PC-3 (cell line): Measurements from ENCODE around the gene CPO. TPM values are rescaled to one million over a fixed set of nuclear protein-coding genes. Genes with fewer than 3 reads are reported as not detected.
A peak's percentile ranks its signal among the peaks of the same experiment; 100 is the strongest.

Experiments used
- ATAC-seq: fragments of 200-7000 bp; cut with Tn5 transposase; 2 replicates; pipeline ENCODE4 v1.9.1; 2020; ENCODE audit warnings: mild to moderate bottlenecking, moderate library complexity
- BruUV-seq: library from RNA; stranded (reverse); fragments of 400-500 nt; replicated peaks from 2 replicates; lab custom pipeline; 2021; lab: Mats Ljungman, UMichigan
- CTCF ChIA-PET: fragments of 300-600 bp; sonication (Branson Sonifier 250); formaldehyde crosslinking; loops from one replicate; lab custom pipeline; 2022; ENCODE audit warnings: antibody characterized with exemption; lab: Charles Lee
- POLR2A ChIA-PET: fragments of 300-600 bp; sonication (Branson Sonifier 250); formaldehyde crosslinking; loops from one replicate; lab custom pipeline; 2022; ENCODE audit warnings: antibody characterized with exemption; ENCODE audit not compliant: unreplicated experiment; lab: Charles Lee
- DNase-seq: peaks from one replicate; pipeline ENCODE4 v3.0.0-alpha.2; 2015
- H2AFZ ChIP-seq: fragments of 300-600 bp; sonication (generic); 2 replicates; pipeline ENCODE4 v1.6.0; 2016; ENCODE audit warnings: antibody characterized with exemption, low read length
- H3F3A ChIP-seq: fragments of 300-600 bp; sonication (generic); one replicate; pipeline ENCODE4 v1.6.0; 2017; ENCODE audit warnings: antibody characterized with exemption, low read length, control low read depth, mild to moderate bottlenecking; ENCODE audit not compliant: unreplicated experiment
- H3K27ac ChIP-seq: fragments of 300-600 bp; sonication (generic); 2 replicates; pipeline ENCODE4 v1.5.1; 2016; ENCODE audit warnings: mild to moderate bottlenecking, low read length
- H3K27me3 ChIP-seq: fragments of 300-600 bp; sonication (generic); 2 replicates; pipeline ENCODE4 v1.6.1; 2016; ENCODE audit warnings: low read length, mixed read lengths
- H3K36me3 ChIP-seq: fragments of 300-600 bp; sonication (generic); 2 replicates; pipeline ENCODE4 v1.6.1; 2016; ENCODE audit warnings: low read depth, mixed run types, low read length, mixed read lengths
- H3K4me1 ChIP-seq: fragments of 300-600 bp; sonication (generic); 2 replicates; pipeline ENCODE4 v1.5.1; 2016; ENCODE audit warnings: low read length; ENCODE audit not compliant: insufficient read depth
- H3K4me2 ChIP-seq: fragments of 300-600 bp; sonication (generic); 2 replicates; pipeline ENCODE4 v1.6.0; 2016; ENCODE audit warnings: low read length
- H3K4me3 ChIP-seq: fragments of 300-600 bp; sonication (generic); 2 replicates; pipeline ENCODE4 v1.5.1; 2016; ENCODE audit warnings: mild to moderate bottlenecking, low read length, mixed read lengths
- H3K79me2 ChIP-seq: fragments of 300-600 bp; sonication (generic); 2 replicates; pipeline ENCODE4 v1.6.1; 2017; ENCODE audit warnings: low read length, mixed read lengths
- H3K9ac ChIP-seq: fragments of 300-600 bp; sonication (generic); 2 replicates; pipeline ENCODE4 v1.6.0; 2016; ENCODE audit warnings: mild to moderate bottlenecking, low read length
- H3K9me2 ChIP-seq: fragments of 300-600 bp; sonication (generic); replicated peaks from 2 replicates; pipeline ENCODE4 v1.6.1; 2016; ENCODE audit warnings: mixed run types, low read length, mixed read lengths
- H3K9me3 ChIP-seq: fragments of 300-600 bp; sonication (generic); 2 replicates; pipeline ENCODE4 v1.6.1; 2016; ENCODE audit warnings: low read length, mixed read lengths
- H4K20me1 ChIP-seq: fragments of 300-600 bp; sonication (generic); 2 replicates; pipeline ENCODE4 v1.6.1; 2016; ENCODE audit warnings: low read length, mixed read lengths
- EZH2 ChIP-seq: fragments of 300-600 bp; sonication (generic); IDR thresholded peaks from one replicate; pipeline ENCODE4 v1.6.1; 2017; ENCODE audit warnings: antibody characterized with exemption, mild to moderate bottlenecking, low read length; ENCODE audit not compliant: unreplicated experiment
- EZH2phosphoT487 ChIP-seq: fragments of 300-600 bp; sonication (generic); IDR thresholded peaks from 2 replicates; pipeline ENCODE4 v1.6.1; 2018; ENCODE audit warnings: mild to moderate bottlenecking, antibody characterized with exemption, low read length, borderline replicate concordance
- intact Hi-C: fragments of 100-400 bp; cut with micrococcal nuclease; formaldehyde crosslinking; loops from 2 replicates; pipeline ENCODE4 v1.9.0; 2023
- total RNA-seq: library from RNA; depleted of rRNA; stranded (reverse); fragments of >200 nt; gene quantifications from 2 replicates; pipeline ENCODE4 v1.2.3, GENCODE V29; 2014
- TF ChIP-seq, protein P1 (sequence below): fragments of 300-600 bp; sonication (generic); conservative IDR thresholded peaks from 2 replicates; pipeline ENCODE4 v1.5.1; 2017; ENCODE audit warnings: antibody characterized with exemption, low read depth, mild to moderate bottlenecking, low read length

The CPO gene
- total RNA-seq, 1 experiment from 2014 or later: not detected

GRCh38 chr2:206983161-206983859 is 44.0 kb downstream of the CPO start:
- Histone ChIP-seq H3K27me3 (no peaks in the 10 kb centered on the region), H3K4me2 (peak overlapping the region; percentile 45), H3K9me2 (no peaks in the 10 kb centered on the region), H3K4me3 (no peak overlapping the region), H3F3A (no peaks in the 10 kb centered on the region), H2AFZ (peak overlapping the region; percentile 29; the same call in 1 of the 2 replicates), H3K36me3 (no peaks in the 10 kb centered on the region), H3K9me3 (no peaks in the 10 kb centered on the region), H3K27ac (peak overlapping the region; percentile 48), H3K9ac (no peak overlapping the region), H3K4me1 (peaks cover 30% of the 10 kb centered on the region), H3K79me2 (no peaks in the 10 kb centered on the region), H4K20me1 (no peaks in the 10 kb centered on the region)
- TF ChIP-seq EZH2phosphoT487 (no peak), EZH2 (no peak)
- TF ChIP-seq, protein P1, sequence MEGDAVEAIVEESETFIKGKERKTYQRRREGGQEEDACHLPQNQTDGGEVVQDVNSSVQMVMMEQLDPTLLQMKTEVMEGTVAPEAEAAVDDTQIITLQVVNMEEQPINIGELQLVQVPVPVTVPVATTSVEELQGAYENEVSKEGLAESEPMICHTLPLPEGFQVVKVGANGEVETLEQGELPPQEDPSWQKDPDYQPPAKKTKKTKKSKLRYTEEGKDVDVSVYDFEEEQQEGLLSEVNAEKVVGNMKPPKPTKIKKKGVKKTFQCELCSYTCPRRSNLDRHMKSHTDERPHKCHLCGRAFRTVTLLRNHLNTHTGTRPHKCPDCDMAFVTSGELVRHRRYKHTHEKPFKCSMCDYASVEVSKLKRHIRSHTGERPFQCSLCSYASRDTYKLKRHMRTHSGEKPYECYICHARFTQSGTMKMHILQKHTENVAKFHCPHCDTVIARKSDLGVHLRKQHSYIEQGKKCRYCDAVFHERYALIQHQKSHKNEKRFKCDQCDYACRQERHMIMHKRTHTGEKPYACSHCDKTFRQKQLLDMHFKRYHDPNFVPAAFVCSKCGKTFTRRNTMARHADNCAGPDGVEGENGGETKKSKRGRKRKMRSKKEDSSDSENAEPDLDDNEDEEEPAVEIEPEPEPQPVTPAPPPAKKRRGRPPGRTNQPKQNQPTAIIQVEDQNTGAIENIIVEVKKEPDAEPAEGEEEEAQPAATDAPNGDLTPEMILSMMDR: no peak
- ChIA-PET CTCF (interaction anchor here (0.6 kb wide), 1 partner anchor 130 kb away, joined by 6 read pairs; no protein-coding TSS in a partner anchor), POLR2A (no interaction called here)
- peak; percentile 61 for DNase-seq
- peak; percentile 58 for ATAC-seq
- no TSS peak for BruUV-seq
- intact Hi-C loops: loop anchor here (1.0 to 10.0 kb wide), 6 partner anchors 204 to 641 kb away; partner anchors contain the start of gene METTL21A

GRCh38 chr2:206984206-206984605 is 44.9 kb downstream of the CPO start:
- CTCF ChIA-PET: interaction anchor here (0.6 kb wide), 1 partner anchor 129 kb away, joined by 6 read pairs; no protein-coding TSS in a partner anchor
- ATAC-seq (no peak; the same call in 1 of the 2 replicates), DNase-seq (peak; percentile 51)
- no TSS peak for BruUV-seq
- Histone ChIP-seq H3K4me2 (0 out of 2 replicates have a peak overlapping the region, but pooled peaks have one; percentile 45), H2AFZ (no peak overlapping the region), H3F3A (no peaks in the 10 kb centered on the region), H3K27me3 (no peaks in the 10 kb centered on the region), H3K9me3 (no peaks in the 10 kb centered on the region), H3K4me1 (peaks cover 34% of the 10 kb centered on the region), H3K9ac (no peak overlapping the region), H4K20me1 (no peaks in the 10 kb centered on the region), H3K4me3 (no peak overlapping the region), H3K79me2 (no peaks in the 10 kb centered on the region), H3K9me2 (no peaks in the 10 kb centered on the region), H3K36me3 (no peaks in the 10 kb centered on the region), H3K27ac (0 out of 2 replicates have a peak overlapping the region, but pooled peaks have one; percentile 0)
- TF ChIP-seq EZH2phosphoT487 (no peak), EZH2 (no peak)
- TF ChIP-seq, protein P1: no peak
- POLR2A ChIA-PET: interaction anchor here (0.6 kb wide), 1 partner anchor 350 kb away, joined by 8 read pairs; no protein-coding TSS in a partner anchor
- intact Hi-C loops: loop anchor here (5.0 to 10.0 kb wide), 5 partner anchors 203 to 641 kb away; partner anchors contain the start of gene METTL21A
